Measurements from ENCODE around the gene SMAD6. TPM values are rescaled to one million over a fixed set of nuclear protein-coding genes. Genes with fewer than 3 reads are reported as not detected.
A peak's percentile ranks its signal among the peaks of the same experiment; 100 is the strongest.

Gene SMAD6
- total and polyA plus RNA-seq, 7 donors = 0.52 to 5.5 (median 3.0) TPM

- H3K36me3 ChIP-seq (ENCODE audit: insufficient read depth in 1 of 2, low read depth in 1 of 2) = no peaks in the 10 kb centered on the region
- peak; percentile 55 to 80 for DNase-seq
Measured at GRCh38 chr15:66740802-66741201, 38.8 kb downstream of the SMAD6 start.

GRCh38 chr15:66741646-66742045 lies 39.6 kb downstream of the SMAD6 start:
- Histone ChIP-seq H3K36me3 (ENCODE audit: insufficient read depth in 1 of 2, low read depth in 1 of 2) (no peaks in the 10 kb centered on the region), H3K27me3 (ENCODE audit: insufficient read depth in 3 of 3, low read length in 2 of 3) (no peaks in the 10 kb centered on the region), H3K4me1 (no peaks in the 10 kb centered on the region), H3K27ac (no peak overlapping the region), H3K4me3 (no peak overlapping the region), H3K9me3 (no peaks in the 10 kb centered on the region)
- ATAC-seq = no peak
- 79 to 88% (median 86%) methylated on average over 5 of the region's 5 CpGs for WGBS, 3 donors
- DNase-seq = no peak
- no peak for TF ChIP-seq CTCF (IDR thresholded peaks at IDR 0.05)
- intact Hi-C loops (cut with DNase I) = no loop called here

More at GRCh38 chr15:66740802-66741201, 38.8 kb downstream of the SMAD6 start:
- no peaks in the 10 kb centered on the region for H3K27me3 ChIP-seq (ENCODE audit: insufficient read depth in 3 of 3, low read length in 2 of 3)
- no peaks in the 10 kb centered on the region for H3K4me1 ChIP-seq
- ATAC-seq = peak in 1 of 4 donors; percentile 42
- TF ChIP-seq CTCF (IDR thresholded peaks at IDR 0.05) = no peak
- no peak overlapping the region for H3K27ac ChIP-seq
- H3K9me3 ChIP-seq = no peaks in the 10 kb centered on the region
- H3K4me3 ChIP-seq = no peak overlapping the region
- intact Hi-C loops (cut with DNase I) = no loop called here
- 37 to 65% (median 57%) methylated on average over 8 of the region's 8 CpGs for WGBS, 3 donors

DNA sequence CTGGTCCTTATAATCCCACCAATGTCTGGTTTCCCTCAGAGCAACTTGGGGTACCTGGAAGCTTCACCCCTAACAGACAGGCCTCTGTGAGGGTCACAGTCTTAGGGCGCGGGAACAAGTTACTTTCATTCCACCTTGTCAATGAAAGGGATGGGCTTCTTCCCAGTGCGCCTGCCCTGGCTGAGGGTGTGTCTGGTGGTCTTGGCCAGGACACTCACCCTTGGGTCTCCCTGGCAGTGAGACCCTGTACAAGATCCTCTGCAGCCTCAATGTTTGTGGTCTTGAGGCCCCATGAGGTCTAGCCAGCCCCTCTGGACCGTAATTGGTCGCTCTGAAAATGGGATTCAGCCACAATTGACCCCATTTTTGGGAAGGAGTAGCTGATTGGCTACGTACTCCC lies 40.2 kb downstream of the SMAD6 start:
- TF ChIP-seq CTCF (IDR thresholded peaks at IDR 0.05) = no peak
- Histone ChIP-seq H3K36me3 (ENCODE audit: insufficient read depth in 1 of 2, low read depth in 1 of 2) (no peaks in the 10 kb centered on the region), H3K27me3 (ENCODE audit: insufficient read depth in 3 of 3, low read length in 2 of 3) (no peaks in the 10 kb centered on the region), H3K27ac (no peak overlapping the region), H3K4me3 (no peak overlapping the region), H3K4me1 (no peaks in the 10 kb centered on the region), H3K9me3 (no peaks in the 10 kb centered on the region)
- intact Hi-C loops (cut with DNase I) = no loop called here
- no peak for ATAC-seq
- no peak for DNase-seq
- WGBS, 3 donors = 90 to 99% (median 94%) methylated on average over 6 of the region's 6 CpGs

- Histone ChIP-seq H3K36me3 (ENCODE audit: insufficient read depth in 1 of 2, low read depth in 1 of 2) (no peaks in the 10 kb centered on the region), H3K4me1 (peaks cover 2% of the 10 kb centered on the region), H3K27me3 (ENCODE audit: insufficient read depth in 3 of 3, low read length in 2 of 3) (no peaks in the 10 kb centered on the region), H3K4me3 (no peak overlapping the region), H3K27ac (no peak overlapping the region), H3K9me3 (no peaks in the 10 kb centered on the region)
- DNase-seq (no peak), ATAC-seq (no peak)
- TF ChIP-seq CTCF (IDR thresholded peaks at IDR 0.05) = no peak
- WGBS, 3 donors = 89 to 96% (median 95%) methylated on average over 5 of the region's 5 CpGs
- intact Hi-C loops (cut with DNase I) = no loop called here
Measured at GRCh38 chr15:66743204-66743603, 41.2 kb downstream of the SMAD6 start.

Data from psoas muscle (tissue), 8 donors.